ENCODE measurements around the gene LYPD5.
A peak's percentile ranks its signal among the peaks of the same experiment; 100 is the strongest.
"Not testable (repeated sequence)": the region's sequence is repeated elsewhere in the genome, so short reads cannot be mapped to it uniquely, and the experiment has no call there.

LYPD5 gene, protein sequence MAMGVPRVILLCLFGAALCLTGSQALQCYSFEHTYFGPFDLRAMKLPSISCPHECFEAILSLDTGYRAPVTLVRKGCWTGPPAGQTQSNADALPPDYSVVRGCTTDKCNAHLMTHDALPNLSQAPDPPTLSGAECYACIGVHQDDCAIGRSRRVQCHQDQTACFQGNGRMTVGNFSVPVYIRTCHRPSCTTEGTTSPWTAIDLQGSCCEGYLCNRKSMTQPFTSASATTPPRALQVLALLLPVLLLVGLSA

DNA sequence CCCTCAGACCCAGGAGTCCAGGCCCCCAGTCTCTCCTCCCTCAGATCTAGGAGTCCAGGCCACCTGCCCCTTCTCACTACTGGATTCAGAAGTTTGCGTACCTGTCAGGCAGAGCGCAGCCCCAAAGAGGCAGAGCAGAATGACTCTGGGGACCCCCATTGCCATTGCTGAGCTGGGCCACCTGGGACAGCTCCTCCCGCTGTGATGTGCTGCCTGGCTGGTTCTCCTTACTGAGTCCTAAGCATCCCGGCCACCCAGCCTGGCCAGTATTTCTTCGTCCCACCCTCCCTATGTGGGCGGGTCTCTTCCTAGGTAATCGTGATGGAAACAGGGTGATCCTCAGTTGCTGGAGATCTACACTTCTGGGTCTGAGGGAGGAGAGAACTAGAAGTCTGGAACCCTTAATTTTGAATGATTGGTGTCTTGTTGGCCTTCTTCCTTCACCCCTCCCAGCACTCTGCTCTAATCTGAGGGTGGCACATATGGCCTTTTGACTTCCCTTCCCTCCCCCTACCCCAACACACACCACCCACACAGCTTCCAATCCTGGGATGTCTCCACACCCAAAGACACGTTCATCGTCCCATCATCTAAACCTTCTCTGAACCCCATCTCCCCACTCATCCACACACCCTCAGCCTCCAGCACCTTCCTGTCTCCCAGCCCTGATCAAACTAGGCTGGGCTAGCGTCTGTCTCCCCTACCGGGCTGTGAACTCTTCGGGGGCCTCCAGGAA is at the start of gene LYPD5:
TSS of gene LYPD5 (minus strand) at position 232 of the 736 bp plus-strand sequence. CDS start at position 165, 67 bp downstream.
- DNase-seq (ENCODE audit: low read depth, low spot score), result no peak

DNA sequence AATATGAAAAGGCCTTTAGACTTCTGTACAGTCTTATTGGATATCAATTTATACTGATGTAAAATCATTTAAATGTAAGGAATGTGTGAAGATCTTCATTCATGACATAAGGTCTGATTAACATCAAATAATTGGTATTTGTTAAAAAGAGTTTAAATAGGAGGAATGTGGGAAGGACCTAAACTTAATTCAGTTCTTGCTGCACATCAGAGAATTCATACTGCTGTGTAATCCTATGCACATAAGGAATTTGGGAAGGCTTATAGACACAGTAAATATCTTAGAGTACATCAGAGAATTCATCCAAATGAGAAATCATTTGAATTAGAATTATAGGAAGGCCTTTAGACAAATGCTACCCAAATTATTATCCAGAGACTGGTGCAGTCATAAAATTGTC is 46.6 kb upstream of the LYPD5 start:
- no peak for DNase-seq (ENCODE audit: low read depth, low spot score)

DNA sequence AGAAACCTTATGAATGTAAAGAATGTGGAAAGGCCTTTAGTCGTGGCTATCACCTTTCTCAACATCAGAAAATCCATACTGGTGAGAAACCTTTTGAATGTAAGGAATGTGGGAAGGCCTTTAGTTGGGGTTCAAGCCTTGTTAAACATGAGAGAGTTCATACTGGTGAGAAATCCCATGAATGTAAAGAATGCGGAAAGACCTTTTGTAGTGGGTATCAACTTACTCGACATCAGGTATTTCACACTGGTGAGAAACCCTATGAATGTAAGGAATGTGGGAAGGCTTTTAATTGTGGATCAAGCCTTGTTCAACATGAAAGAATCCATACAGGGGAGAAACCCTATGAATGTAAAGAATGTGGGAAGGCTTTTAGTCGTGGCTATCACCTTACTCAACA is 45.6 kb upstream of the LYPD5 start:
- DNase-seq (ENCODE audit: low read depth, low spot score), result no peak

DNA sequence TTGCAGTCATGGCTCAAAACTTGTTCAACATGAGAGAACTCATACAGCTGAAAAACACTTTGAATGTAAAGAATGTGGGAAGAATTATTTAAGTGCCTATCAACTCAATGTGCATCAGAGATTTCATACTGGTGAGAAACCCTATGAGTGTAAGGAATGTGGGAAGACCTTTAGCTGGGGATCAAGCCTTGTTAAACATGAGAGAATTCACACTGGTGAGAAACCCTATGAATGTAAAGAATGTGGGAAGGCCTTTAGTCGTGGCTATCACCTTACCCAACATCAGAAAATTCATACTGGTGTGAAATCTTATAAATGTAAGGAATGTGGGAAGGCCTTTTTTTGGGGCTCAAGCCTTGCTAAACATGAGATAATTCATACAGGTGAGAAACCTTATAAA is 45.0 kb upstream of the LYPD5 start:
- DNase-seq (ENCODE audit: low read depth, low spot score), result no peak

DNA sequence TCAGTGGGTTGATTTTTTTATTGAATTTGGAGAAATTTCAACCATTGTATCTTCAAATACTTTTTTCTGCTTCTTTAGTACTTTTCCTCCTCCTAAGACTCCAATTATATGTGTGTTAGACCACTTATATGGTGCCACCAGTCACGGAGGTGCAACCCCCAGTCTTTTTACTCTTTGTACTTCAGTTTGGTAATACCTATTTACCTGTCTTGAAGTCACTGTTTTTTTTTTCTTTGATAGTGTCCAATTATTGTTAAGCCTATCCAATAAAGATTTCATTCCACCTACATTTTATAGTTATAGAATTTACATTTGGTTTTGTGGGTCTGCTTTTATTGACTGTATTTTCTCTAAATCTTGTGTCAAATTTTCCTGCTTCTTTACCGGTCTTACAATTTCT is 39.8 kb upstream of the LYPD5 start:
- DNase-seq (ENCODE audit: low read depth, low spot score), result no peak

DNA sequence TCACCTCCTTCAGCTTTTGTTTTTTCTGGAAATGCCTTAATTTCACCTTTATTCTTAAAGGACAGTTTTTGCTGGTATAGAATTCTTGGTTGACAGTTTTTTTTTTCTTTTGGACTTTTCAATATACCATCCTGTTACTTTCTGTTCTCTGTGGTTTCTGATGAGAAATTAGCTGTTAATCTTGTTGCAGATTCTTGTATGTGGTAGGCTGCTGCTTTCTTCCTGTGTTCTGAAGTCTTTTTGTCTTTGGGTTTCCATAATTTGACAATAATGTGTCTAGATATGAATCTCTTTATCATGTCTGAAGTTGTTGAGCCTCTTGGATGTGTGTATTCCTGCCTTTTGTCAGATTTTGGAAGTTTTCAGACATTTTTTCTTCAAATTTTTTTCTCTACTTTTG is 36.9 kb upstream of the LYPD5 start:
- no peak for DNase-seq (ENCODE audit: low read depth, low spot score)

DNA sequence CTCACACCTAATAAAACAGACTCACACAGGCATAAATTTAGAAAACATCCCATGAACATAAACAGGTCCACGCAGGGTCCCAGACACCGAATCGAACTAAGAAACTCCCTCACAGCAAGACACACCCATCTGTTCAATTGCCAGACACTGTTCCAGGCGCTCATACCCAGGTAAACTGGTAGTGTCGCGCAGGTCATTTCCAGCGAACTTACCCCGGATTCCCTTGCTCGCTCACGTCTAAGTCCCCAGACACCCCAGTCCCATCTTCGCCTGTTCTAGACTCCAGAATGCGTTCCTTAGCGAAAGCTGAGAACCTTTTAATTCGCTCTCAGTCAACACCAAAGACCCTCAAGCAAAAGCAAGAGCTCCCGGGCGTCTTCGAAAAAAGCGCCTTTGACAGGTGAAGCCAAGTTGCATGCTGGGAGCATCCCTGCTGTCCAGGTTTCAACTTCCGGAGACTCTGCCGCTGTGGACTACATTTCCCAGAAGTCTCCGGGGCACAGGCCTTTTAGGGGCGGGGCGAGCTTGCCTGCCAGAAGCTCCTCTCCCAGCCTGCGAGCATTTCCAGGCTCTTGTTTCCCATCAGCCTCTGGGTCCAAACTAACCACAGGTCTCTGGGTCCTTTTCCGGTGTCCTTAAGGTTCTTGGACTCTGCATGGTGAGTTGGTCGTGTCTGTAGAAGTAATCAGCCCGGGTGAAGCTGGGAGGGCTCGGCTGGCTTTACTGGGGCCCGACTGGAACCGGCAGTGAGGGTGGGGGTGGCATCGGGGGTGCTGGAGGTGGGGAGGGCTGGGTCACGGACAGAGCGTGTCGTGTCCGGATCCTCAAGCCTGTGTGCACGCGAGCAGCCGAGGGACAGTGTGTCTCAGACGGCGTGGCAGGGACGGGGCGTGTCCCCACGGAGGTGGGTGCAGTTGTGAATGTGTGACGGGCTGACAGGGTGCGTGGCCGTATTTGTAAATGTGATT is 24.8 kb upstream of the LYPD5 start, which contains the start of gene ZNF283:
TSS of gene ZNF283 (plus strand) at position 535 of the 968 bp plus-strand sequence. CDS start 6,184 bp downstream, outside the sequence.
- peak; percentile 47 for DNase-seq (ENCODE audit: low read depth, low spot score)

DNA sequence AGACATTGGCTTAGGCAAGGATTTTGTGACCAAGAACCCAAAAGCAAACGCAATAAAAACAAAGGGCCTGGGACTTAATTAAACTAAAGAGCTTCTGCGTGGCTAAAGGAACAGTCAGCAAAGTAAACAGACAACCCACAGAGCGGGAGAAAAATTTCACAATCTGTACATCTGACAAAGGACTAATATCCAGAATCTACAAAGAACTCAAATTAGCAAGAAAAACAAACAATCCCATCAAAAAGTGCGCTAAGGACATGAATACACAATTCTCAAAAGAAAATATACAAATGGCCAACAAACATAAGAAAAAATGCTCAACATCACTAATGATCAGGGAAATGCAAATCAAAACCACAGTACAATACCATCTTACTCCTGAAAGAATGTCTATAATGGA is 22.3 kb upstream of the LYPD5 start:
- not testable (repeated sequence) for DNase-seq (ENCODE audit: low read depth, low spot score)

DNA sequence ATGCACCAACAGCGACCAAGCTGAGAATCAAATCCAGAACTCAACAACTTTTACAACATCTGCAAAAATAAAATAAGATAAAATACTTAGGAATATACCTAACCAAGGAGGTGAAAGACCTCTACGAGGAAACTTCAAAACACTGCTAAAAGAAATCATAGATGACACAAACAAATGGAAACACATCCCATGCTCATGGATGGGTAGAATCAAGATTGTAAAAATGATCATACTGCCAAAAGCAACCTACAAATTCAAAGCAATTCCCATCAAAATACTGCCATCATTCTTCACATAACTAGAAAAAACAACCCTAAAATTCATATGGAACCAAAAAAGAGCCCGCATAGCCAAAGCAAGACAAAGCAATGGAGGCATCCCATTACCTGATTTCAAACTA is 21.6 kb upstream of the LYPD5 start:
- DNase-seq (ENCODE audit: low read depth, low spot score), result not testable (repeated sequence)

DNA sequence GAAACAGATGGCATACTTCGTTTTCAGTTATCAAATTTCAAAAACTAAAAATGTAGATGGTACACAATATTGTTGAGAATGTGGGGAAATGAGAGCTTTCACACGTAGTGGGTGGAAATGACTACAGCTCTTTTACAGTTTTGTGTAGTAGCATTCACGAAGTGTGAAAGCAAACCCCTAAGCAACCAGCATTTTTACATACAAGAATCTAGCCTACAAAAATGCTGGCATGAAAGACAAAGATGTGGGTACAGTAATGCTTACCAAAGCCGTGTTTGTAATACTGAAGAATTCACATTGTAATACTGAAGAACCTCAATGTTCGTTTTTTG is 18.6 kb upstream of the LYPD5 start:
- no peak for DNase-seq (ENCODE audit: low read depth, low spot score)

DNA sequence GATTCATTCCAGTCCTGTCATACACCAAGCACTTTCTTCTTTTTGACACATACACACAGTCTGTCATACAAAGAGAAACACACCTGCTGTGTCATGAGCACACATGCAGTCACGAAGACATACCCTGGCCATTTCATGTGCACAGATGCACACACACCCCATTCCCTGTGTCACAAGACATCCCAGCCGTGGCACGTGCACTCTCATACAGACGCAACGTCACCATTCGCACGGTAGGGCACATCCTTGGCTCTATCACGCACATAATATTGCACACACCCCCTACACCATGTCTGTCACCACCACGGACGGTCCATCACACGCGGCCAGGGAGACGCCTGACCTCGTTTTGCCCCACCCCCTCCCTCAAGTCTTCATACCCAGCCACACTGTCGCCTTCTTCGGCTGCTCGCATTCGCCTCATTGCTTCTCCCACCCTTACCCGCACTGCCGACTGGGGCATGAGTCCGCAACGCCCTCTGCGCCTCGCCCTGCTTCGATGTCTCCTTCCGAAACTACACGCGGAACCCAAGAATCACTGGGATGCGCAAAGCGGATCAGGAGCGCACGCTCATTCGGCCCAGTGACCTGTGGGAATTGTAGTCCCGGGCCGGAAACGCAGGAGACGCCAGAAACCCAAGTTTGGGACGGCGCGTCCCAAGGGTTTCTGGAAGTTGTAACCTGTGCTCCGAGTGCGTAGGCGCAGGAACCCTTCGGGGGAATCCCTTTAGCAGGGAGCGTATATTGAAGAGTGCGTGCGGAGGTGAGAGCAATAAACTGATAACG is 18.0 kb upstream of the LYPD5 start:
- DNase-seq (ENCODE audit: low read depth, low spot score), result no peak

DNA sequence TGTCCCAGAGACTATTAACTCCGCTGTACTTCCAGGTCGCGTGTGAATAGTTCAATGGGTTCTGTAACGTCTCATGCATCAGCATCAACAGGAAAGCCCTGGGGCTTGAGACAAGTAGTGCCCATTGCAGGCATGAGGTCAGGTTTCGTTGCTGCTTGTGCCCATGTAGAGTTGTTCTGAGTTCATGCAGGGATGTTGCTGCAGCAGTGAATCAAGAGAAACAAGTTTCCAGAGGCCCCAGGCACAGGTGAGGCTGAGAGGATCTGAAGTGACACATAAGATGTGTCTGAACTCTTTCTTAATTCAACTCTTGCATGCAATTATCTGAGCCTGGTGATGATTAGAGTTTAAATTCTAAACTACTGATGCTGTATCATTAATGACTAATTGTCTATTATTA is 16.3 kb upstream of the LYPD5 start:
- DNase-seq (ENCODE audit: low read depth, low spot score), result no peak

DNA sequence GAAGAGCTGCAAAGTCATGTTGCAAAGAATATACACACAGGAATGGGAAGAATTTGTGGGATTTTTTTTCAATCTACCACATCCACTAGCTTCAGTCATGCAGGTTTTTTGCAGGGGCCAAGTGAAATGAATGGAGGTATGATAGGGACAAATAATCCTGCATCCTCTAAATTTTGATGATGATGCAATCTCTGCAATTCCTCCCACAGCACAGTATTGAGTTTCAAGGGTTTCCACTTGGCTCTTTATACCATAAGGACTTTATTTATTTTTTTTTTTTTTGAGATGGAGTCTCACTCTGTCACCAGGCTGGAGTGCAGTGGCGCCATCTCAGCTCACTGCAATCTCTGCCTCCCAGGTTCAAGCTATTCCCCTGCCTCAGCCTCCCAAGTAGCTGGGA is 15.2 kb upstream of the LYPD5 start:
- DNase-seq (ENCODE audit: low read depth, low spot score), result not testable (repeated sequence)

DNA sequence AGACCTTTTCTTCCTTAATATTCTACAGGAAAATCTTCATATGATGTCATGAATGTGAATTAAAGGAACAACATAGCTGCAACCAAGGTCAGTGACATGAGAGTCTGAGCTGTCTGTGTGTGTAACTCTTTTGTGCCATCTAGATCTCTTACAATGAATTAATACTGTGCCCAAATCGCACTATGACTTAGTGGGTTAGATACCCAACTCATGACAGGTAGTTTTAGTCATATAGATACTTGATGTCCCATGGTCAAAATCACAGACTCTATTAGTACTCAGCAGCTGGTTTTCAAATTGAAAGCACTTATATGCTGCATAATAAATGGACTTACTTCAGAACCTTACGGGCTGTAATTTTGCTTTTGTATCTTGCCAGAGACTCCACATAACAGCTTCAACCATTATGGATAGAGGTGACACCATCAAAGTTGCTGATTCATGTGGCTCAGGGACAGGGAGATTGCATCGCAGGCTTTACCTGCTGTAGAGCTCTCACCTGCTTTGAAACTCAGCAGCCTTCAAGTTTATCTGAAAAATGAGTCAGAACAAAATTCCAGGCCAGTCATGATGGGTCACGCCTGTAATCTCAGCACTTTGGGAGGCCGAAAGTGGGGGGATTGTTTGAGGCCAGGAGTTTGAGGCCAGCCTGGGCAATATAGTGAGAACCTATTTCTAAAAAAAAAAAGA is 12.6 kb upstream of the LYPD5 start:
- no peak for DNase-seq (ENCODE audit: low read depth, low spot score)

DNA sequence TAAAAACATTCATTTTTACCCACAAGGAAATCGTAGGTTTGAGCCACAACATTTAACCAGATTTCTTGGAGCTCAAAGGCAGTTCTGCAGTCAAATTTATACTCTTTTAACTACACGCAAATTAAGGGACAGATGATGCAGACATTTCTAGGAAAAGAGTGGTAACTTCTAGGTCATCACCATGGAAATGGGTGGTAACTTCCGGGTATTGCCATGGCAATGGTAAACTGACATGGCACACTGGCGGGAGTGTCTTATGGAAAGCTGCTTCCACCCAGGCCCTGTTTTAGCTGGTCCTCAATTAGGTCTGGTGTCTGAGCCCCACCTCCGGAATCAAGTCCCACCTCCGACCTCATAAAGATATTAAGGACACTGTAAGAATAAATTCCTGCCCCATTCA is 10.4 kb upstream of the LYPD5 start:
- DNase-seq (ENCODE audit: low read depth, low spot score), result no peak

DNA sequence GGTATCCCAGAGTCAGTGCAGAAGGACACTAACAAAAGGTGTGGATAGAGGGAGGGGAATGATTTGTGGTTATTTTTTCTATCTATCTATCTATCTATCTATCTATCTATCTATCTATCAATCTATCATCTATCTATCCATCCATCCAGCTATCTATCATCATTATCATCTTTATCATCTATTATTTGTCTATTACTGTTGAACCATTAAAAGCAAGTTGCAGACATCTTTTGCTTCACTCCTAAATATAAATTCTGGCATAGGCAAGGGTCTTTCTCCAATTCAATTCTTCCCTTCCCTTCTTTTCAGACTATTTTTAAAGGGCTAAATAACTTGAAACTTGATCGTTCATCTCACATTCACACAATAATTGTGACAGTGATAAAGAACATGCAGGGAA is 10.0 kb upstream of the LYPD5 start:
- no peak for DNase-seq (ENCODE audit: low read depth, low spot score)

DNA sequence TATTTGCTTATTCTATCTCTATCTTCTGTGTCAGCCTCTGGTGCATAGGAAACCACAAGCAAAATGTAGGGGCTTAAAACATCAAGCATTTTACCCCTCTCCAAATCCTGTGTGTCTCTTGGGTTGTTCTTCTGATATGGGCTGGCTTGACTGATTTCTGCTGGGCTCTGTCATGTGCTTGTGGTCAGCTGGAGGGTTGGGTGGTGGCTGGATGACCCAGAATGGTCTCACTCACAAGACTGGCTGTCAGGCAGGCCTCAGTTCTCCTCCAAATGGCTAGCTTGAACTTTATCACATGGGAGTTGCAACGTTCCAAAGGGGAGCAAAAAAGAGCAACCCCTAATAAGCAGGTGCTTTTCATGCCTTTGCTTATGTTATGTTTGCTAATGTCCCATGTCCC is 9.6 kb upstream of the LYPD5 start:
- DNase-seq (ENCODE audit: low read depth, low spot score), result no peak

DNA sequence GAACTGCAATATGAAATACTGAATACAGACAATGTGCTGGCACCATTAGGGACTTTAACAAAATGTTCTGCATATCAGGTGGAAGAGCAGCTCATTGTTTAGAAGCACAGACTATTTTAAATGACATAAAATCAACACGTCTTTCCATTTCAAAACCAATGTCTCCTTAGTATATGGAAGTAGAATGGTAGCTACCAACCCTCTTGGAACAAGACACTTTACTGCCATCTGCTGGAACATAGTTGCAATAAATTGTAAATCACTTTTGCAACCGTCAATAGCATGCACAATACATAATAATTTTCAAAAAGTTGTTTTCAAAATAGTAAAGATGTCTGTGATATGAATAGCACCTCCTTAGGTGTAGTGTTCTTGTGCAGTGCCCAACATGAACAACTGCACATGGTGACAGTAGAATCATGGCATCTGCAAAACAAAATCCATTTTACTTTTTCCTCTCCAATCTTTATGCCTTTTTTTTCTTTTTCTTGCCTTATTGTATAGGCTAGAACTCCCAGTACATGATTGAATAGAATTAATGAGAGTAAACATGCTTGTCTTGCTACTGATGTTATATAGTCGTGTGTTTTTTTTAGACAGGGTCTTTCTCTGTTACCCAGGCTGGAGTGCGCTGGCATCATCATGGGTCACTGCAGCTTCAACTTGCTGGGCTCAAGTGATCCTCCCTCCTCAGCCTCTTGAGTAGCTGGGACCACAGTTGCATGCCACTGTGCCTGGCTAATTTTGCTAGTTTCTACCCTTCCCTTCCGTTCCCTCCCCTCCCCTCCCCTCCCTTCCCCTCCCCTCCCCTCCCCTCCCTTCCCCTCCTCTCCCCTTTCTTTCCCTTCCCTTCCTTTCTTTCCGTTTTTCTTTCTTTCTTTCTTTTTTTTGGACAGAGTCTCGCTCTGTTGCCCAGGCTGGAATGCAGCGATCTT is 7.8 kb upstream of the LYPD5 start:
- peak; percentile 12 for DNase-seq (ENCODE audit: low read depth, low spot score)

DNA sequence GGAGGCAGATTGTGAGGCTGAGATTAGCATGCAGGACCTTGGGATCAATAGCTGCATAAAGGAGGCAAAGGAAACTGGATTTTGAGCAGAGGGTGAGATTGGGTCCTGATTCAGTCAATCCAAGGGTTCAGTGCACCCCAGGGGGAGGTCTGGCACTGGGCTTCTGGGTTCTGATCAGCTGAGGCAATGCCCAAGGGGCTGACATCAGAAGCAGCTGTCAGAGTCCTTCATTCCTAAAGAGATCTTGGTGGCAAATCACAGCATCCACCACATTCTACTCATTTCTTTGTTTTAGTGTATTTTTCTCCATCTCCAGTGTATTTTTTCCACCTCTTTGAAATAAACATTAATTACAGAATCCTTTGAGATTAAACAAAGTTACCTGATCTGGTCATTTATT is 5.4 kb upstream of the LYPD5 start:
- no peak for DNase-seq (ENCODE audit: low read depth, low spot score)

DNA sequence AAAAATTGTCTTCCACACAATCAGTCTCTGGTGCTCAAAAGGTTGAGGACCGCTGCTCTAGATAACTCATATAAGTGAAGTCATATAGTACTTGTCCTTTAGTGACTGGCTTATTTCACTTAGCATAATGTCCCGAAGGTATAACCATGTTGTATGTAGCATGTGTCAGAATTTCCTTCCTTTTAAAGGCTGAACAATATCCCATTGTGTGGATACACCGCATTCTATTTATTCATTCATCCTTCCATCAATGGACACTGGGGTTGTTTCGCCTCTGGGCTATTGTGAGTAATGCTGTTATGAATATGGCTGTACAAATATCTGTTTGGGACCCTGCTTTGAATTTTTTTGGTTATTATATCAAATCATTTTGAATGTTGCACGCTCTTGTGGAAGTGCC is 4.6 kb upstream of the LYPD5 start:
- DNase-seq (ENCODE audit: low read depth, low spot score), result no peak

Data from brain pericyte (primary cell).